Measurements from ENCODE around the gene ARHGAP27. TPM values are rescaled to one million over a fixed set of nuclear protein-coding genes. Genes with fewer than 3 reads are reported as not detected.

ARHGAP27 gene
- total RNA-seq, 1 donor from 2014 or later, result 66.5 TPM

DNA sequence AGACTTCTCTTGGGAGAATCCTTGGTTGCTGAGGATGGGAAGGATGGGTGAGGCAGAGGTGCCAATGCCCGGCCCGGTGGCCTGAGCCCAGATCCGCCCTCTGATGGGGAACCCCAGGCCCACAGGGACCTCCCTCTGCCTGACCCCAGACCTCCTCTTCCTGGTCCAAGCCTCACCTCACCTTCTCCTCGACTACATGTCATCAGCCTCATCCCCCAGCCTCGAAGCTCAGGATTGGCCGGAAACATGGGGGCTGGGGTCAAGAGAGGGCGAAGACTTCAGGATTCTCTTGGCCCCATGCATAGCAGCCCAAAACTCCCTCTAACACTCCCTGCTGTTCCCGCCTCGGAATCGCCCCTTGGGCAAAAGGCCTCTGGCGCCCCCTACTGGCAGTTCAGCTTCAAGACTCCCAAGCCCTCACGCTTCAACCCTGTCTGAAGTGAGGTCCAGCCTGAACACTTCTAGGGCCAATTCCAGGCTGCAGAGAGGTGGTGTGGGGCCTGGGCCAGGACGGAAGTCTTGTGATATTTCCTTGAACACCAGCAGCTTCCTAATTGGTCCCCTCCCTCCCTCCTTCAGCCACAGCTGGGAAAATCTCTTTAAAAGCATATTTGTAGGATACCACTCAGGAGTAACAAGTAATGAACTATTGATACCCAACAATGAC, 47.2 kb downstream of the ARHGAP27 start:
- peak; percentile 90 for DNase-seq

DNA sequence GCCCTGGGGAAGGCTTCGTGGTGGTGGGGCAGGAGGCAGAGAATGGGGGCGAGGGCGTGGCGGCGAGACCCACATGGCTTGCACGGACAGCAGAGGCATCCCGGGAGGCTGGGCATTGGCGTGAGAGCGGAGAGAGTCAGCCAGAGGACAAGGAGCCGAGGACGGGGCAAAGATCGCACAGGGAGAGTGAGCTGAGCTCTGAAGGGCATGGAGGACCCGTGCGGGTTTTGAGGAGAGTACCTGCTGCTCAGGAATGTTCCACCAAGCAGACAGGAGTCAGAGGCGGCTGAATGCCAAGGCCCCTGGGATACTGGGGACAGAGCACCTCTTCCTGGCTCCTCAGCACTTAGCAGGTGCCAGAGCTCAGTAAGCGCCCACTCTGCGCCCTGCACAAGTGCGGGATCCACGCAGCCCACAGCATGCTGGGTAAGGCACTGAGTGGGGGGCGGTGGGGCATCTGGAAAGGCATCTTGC, 47.8 kb downstream of the ARHGAP27 start:
- no peak for DNase-seq

DNA sequence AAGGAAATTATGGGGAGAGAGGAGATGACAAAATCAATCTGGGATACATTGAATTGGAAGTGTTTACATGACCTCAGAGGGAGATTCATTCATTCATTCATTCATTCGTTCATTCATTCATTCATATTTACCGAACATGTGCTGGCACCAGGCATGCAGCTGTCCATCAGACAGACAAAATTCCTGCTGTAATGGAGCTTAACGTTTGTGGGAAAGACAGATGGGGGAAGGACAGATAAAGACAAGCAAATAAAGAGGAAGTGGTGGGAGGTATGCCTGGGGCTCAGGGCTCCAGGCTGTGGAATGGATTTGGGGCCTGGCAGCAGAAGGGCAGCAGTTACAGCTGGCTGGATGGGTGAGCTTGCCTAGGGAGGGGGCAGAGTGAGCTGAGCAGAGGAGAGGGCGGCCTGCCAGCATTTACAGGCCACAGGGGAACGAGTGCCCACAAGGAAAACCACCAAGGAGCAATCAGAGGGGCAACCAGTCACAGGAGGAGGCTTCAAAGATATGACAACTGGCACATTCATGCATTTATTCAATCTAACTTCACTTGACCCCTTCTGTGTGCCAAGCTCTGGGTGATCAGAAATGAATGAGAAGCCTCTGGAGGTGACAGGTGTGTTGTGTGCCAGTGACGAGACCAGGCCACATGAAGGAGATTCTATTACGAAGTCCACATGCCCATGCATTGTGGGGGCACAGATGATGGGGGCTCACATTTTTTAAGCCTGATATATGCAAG, 48.5 kb downstream of the ARHGAP27 start:
- DNase-seq, result no peak

DNA sequence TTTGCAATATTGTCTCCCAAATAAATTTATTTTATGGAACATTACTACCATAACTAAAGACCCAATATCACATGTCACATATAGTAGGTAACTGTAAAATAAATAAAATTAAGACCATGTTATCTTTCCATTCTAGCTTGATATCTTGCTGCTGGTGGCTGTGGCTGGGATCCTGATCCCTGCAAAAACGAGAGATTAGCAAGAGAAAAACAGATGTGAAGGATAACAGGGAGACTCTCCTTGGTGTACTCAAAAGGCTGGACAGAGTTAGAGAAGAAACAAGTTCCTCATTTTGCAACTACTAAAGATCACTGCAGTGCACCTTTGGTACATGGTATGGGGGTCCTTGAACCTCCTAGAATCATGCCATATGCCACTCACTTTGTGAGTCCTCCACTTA, 49.7 kb downstream of the ARHGAP27 start:
- no peak for DNase-seq

DNA sequence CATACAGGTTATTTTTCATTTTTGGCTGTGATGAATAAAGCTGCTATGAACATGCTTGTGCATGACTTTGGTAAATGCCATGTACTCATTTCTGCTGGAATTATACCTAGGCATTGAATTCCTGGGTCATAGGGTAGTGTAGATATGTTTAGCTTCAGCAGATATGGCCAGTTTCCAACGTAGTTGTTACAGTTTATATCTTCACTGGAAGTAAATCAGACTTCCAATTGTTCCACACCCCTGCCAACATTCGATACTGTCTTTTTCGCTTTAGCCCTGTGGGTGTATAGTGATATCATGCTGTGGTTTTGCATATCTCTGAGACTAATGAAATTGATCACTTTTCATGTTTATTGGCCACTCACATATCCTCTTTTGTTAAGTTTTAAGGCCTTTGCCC, 50.4 kb downstream of the ARHGAP27 start:
- DNase-seq, result no peak

DNA sequence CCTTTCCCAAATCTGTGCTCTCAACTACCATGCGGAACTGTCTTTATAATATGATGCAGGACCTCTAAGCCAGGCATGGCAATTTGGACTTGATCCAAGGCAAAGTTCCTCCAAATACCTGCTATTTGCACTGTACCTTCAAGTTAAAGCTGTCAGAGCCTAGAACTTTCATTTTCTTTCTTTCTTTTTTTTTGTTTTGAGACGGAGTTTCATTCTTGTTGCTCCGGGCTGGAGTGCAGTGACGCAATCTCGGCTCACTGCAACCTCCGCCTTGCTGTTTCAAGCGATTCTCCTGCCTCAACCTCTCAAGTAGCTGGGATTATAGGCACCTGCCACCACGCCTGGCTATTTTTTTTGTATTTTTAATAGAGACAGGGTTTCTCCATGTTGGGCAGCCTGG, 51.7 kb downstream of the ARHGAP27 start:
- no peak for DNase-seq

DNA sequence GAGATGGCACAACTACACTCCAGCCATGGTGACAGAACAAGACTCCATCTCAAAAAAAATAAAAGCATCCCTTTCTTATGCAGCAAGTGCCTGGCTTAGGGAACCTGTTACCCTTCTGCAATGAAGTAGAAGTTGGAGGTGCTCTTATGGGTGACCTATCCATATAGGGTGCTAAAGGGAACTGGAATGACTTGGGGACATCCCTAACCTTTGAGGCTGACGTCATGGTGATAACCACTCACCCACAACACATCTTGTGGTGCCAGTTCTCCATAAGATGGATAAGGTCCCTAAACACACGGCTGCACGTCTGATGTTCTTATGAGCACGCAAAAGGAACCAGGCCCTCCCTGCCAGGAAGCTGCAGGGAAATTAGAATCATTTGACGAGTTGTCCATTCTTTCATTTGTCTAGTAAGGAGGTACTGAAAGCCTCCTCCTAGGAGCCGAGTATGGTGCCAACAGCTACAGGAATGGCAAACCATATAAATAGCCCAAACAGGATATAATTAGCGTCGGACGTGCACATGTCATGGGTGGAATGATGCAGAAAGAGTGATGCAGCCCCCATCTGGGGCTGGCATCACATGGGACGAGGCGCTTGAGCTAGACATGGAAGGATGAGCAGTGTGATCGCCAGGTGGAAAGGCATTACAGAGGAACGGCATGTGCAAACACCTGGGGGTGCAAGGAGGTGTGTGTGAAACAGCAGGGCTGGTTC, 52.5 kb downstream of the ARHGAP27 start:
- no peak for DNase-seq

DNA sequence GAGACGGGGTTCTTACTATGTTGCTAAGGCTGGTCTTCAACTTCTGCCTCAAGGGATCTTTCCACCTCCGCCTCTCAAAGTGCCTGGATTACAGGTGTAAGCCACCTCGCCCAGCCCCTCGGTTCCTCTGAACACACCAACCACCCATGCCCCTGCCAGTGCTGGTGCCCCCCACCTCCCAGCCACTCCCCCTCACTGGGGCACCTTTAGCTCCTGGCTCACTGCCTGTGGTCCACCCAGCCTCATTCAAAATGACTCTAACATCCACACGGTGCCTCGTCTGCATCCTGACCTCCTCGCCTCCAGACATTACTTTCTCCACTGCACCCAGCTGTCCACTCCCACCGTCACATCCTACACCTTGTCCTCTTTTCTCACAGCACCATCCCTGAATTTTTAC, 55.3 kb downstream of the ARHGAP27 start:
- no peak for DNase-seq

DNA sequence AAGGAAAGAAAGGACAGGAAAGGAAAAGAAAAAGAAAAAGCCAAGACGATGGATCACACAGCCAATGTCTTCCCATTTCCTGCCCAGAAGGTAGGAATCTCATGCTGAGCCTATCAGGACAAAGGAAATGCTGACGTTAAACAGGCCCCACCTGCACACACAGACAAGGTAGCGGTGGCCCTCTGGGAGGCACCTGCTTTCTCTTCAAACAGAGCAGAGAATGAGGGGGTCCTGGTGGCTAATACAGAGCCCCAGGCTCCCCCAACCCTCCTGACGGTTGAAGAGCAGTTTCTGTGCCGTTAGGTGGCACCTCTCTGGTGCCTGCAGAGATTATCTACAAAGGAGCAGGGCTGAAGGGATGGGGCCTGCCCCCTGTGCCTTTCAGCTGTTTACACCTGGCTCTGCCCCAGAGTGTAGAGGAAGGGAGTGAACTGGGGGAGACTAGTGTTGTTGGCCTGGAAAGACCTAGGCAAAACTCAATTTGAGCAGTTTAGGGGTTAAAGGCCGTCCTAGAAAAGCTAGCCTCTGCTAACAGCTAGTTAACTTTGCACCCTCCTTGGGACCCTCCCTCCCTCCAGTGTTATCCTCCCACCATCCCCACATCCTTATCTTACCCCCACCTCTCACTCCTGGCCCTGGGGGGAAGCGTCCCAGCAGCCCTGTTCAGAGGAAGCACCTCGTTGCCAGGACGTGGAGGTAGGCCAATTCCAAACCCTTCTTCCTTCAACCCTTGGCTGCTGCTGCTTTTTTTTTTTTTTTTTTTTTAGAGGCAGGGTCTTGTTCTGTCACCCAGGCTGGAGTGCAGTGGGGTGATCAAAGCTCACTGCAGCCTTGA, 56.3 kb downstream of the ARHGAP27 start:
- DNase-seq, result no peak

DNA sequence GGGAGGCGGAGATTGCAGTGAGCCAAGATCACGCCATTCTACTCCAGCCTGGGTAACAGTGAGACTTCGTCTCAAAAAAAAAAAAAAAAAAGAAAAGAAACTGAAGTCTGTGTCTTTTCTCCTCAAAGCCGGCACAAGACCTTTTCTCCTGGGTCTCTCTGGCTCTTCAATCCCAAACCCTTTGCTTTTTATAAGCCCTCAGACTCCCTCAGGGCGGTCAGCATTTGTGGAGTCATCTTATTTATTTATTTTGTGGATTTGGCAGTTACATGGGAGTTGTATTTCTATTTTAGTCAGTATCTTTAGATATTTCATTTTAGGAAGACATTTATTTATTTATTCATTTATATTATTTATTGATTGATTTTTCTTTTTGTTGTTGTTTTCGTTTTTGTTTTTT, 58.2 kb downstream of the ARHGAP27 start:
- DNase-seq, result no peak

DNA sequence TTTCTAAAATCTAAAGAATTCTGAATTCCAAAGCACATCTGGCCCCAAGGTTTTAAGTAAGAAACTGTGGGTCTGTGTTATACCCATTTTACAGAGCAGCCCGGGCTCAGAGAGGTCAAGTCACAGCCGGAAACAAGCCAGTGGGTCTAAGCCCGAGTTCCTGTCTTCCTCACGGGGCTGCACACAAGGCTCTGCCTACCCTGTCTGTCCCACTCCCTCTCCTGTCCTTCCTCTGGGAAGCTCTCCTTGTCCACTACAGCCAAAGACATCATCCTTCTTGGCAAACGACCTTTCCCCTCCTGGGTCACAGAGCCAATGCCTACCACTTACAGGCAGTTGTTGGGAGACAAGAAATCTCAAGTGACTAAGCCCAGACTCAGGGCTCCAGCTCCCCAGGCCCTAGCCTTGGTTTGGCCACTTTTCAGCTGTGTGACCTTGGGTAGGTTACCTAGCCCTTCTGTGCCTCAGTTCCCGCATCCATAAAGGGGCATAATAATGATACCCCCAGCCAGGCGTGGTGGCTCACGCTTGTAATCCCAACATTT, 60.3 kb downstream of the ARHGAP27 start:
- peak; percentile 13 for DNase-seq

DNA sequence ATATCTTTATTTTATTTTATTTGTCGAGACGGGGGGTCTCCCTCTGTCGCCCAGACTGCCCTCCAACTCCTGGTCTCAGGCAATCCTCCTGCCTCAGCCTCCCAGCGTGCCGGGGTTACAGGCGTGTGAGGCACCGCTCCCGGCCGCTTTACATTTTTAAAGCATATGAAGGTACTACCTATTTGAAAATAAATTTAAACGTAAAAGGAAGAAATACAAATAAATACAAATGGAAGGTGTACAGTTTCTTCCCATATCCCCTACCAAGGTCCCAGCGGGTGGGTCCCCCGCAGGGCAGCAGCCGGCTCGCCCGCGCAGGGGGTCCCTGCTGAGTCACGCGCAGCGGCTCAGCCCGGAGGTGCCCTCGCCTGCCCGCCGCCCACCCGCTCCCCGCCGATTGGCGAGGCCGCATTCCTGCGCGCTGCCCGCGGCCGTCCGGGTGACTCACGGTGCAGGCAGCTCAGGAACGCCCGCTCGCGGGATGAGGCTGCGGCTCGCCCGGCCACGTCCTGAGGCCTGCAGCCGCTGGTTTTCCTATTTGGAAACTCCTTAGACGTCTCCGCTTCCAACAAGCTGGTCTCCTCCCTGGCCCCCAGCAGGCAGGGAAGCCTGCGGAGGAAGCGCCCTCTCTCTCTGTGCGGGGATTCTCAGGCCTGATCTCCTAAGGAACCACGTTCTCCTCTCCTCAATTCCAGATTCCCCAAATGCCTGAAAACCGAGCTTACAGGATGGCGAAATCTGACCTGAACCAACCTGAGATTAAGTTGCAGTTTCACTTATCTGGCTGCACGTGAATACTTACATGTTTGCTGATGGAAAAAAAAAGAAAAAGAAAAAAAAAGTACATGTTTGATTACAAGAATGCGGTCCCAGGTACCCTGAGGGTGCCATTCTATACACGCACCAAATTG, 61.0 kb downstream of the ARHGAP27 start:
- peak; percentile 95 for DNase-seq

DNA sequence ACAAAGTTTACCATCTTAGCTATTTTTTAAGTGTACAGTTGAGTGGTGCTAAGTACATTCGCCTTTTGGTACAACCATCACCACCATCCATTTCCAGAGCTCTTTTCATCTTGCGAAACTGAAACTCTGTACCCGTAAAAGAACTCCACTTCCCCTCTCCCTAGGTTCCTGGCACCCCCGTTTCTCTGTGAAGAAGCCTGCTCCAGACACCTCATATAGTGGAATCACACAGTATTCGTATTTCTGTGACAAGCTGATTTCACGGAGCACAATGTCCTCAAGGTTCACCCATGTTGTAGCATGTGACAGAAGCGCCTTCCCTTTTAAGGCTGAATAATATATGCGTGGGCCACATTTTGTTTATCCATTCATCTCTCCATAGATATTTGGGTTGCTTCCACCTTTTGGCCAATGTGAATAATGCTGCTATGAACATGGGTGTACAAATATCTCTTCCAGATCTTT, 61.7 kb downstream of the ARHGAP27 start:
- peak; percentile 43 for DNase-seq

DNA sequence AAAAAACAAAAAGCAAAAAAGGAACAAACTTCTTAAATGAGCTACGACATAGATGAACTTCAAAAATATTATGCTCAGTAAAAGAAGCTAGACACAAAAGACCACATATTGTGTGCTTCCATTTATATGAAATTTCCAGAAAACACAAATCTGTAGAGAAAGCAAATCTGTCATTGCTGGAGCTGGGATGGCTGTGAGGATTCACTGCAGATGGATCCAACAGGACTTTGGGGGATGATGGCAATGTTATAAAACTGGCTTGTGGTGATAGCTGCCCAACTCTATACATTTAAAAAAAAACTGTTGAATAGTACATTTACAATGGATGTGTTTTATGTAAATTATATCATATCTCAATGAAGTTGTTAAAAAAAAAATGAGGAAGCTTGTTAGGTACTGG, 63.2 kb downstream of the ARHGAP27 start:
- no peak for DNase-seq

DNA sequence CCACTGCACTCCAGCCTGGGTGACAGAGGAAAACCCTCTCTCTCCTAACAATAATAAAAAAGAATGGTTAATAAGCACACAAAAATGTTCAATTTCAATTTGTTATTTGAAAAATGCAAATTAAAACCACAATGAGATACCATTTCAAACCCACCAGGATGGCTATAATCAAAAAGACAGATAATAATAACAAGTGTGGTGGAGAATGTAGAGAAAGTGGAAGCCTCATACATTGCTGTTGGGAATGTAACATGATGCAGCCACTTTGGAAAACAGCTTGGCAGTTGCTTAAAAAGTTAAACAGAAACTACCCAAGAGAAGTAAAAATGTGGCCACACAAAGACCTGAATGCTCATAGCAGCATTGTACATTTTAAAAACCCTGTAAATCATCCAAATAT, 64.0 kb downstream of the ARHGAP27 start:
- no peak for DNase-seq

DNA sequence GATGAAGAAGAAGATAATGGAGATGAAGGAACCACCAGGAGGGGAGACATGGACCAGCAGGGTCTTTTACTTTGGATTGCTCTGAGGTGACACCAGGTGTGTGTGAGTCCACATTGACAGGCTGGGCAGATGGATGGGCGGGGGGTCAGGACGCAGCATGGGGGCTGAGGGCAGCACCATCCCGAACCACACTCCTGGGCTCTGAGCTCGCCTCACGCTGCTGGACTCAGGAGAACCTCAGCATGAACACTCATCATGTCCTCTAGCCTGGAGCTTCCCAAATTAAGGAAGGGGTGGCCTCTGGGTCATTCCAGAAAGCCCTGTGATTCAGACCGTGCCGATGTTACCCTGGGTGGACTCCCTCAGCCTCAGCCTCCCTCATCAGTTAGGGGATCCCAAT, 65.5 kb downstream of the ARHGAP27 start:
- DNase-seq, result no peak

DNA sequence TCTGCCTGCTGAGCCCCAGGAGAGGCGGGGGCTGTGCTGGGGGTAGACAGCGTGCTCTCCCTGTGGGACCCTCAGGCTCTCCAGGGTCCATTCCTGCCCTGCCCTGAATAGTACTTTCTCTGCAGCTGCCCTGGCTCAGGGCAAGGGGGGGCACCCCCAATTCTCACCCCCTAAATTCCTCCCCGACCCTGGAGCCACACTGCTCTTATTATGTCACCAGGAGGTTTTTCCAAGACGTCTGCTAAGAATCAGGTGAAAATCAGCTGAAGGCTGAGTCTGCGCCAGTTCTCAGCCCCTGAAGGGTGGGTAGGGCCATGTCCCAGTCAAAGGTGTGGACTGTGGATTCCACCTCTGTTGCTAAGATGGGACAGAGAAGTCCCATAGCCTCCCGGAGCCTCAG, 66.0 kb downstream of the ARHGAP27 start:
- no peak for DNase-seq

DNA sequence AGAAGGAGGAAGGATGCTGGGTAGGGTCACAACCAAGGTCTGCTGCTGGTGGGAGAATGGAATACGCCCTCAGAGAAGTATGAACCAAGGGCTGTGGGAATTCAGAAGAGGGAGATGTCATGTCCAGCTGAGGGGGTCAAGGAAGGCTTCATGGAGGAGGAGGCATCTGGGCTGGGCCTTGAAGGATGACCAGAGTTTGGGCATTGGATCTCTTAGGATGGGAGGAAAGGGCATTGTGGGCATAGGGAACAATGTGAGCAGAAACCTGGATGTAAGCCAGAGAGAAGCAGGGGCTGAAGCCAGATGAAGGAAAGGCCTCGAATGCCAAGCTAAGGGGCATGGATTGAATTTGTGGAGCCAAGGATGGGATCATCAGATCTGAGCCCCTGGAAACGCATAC, 66.6 kb downstream of the ARHGAP27 start:
- DNase-seq, result no peak

DNA sequence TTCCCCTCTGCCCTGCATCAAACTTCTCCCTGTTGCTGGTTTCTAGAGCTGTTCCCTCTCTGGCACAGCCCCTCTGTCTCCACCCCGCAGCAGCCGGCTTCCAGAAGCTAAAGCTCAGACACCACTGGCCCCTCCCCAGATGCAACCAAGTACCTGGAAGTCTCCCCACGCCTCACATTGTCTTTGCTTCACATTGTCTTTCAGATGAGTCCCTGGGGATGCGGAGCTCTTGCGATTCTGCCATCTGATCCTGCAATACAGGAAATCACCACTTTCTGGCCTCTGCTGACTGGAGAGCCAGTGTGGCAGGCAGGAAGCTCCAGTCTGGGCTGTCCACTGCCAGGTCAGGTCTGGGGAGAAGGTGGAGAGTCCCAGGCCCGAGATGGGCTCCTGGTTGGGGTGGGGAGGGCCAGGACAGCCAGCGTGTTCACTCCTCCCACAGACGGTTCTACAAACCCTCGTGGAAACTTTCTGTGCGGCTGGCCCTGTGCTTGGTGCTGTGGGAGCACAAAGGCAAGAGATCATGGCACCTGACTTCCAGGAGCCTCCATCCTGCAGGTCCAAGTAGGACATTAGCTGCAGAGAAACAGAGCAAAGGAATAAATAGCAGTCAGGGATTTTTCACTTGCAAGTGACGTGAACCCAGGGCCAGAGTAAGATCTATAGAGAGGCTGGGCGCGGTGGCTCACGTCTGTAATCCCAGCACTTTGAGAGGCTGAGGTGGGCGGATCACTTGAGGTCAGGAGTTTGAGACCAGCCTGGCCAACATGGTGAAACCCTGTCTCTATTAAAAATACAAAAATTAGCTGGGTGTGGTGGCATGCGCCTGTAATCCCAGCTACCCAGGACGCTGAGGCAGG, 67.9 kb downstream of the ARHGAP27 start:
- peak; percentile 60 for DNase-seq

DNA sequence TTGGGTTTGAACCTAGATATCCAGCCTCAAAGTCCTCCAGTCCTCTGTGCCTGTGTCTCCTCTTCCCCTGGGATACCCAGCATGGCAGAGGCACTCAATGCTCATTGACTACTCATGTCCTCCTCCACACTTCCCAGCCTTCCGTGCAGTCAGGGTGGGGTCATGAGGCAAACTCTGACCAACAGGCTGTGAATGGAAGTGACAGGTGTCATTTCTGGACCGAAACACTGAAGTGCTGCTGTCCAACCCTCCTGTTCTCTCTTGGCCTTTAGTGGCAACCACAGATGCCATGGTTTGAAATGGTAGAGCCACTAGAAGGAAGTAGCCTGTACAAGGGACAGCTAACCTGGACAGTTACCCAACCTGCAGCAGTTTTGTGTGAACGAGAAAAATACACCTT, 69.2 kb downstream of the ARHGAP27 start:
- no peak for DNase-seq
